ENCODE measurements around the gene SLC5A11.

Gene SLC5A11

DNA sequence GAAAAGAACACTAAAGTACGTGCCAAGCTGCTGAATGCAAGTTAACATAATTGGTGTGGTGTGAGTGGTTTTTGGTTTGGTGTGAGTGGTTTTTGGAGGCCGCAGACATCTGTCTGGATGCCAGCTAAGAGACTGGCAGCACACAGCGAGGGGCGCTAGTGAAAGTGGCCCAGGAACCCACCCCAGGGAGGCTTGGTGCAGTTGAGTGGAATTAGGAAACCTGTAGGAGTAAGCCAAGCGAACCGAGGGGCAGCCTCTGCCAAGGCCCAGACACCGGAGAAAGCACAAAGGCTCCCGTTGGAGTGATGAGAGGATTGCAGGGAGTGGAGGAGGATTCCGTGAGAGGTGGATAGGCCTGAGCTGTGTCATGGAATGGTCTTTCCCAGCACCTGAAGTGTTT, 24.6 kb upstream of the SLC5A11 start:
- no peak overlapping the region for H3K4me3 ChIP-seq (ENCODE audit: low read depth, low read length)
- peaks cover 84% of the 10 kb centered on the region for H3K36me3 ChIP-seq

DNA sequence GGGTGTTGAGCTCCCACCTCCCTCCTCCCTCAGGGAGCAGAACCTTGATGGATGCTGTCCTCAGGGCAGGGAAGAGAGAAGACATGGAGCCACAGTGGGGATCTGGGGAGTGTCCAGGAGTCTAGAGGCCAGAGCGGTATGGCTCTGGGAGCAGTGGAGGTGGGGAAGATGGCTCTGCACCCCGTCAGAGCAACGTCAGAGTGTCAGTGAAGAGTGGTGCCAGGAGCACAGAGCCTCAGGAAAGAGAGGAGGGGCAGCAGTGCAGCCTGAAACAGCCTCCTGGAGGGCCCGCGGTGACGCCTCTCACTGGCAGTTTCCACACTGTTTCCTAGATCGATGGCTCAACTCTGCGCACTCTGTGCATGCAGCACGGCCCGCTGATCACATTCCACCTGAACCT, 23.2 kb upstream of the SLC5A11 start:
- no peak for DNase-seq
- Histone ChIP-seq H3K27me3 (ENCODE audit: insufficient read depth, low read depth, severe bottlenecking) (no peaks in the 10 kb centered on the region), H3K27ac (no peak overlapping the region), H3K36me3 (peaks cover 82% of the 10 kb centered on the region), H3K4me3 (ENCODE audit: low read depth, low read length) (no peak overlapping the region), H3K9me3 (ENCODE audit: severe bottlenecking) (no peaks in the 10 kb centered on the region)
- TF ChIP-seq, protein P1, sequence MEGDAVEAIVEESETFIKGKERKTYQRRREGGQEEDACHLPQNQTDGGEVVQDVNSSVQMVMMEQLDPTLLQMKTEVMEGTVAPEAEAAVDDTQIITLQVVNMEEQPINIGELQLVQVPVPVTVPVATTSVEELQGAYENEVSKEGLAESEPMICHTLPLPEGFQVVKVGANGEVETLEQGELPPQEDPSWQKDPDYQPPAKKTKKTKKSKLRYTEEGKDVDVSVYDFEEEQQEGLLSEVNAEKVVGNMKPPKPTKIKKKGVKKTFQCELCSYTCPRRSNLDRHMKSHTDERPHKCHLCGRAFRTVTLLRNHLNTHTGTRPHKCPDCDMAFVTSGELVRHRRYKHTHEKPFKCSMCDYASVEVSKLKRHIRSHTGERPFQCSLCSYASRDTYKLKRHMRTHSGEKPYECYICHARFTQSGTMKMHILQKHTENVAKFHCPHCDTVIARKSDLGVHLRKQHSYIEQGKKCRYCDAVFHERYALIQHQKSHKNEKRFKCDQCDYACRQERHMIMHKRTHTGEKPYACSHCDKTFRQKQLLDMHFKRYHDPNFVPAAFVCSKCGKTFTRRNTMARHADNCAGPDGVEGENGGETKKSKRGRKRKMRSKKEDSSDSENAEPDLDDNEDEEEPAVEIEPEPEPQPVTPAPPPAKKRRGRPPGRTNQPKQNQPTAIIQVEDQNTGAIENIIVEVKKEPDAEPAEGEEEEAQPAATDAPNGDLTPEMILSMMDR (IDR thresholded peaks at IDR 0.05; ENCODE audit: low read depth, low read length) = no peak

More for the DNA sequence above, 24.6 kb upstream of the SLC5A11 start:
- Histone ChIP-seq H3K27me3 (ENCODE audit: insufficient read depth, low read depth, severe bottlenecking) (no peaks in the 10 kb centered on the region), H3K27ac (no peak overlapping the region; the same call in 1 of the 2 replicates), H3K9me3 (ENCODE audit: severe bottlenecking) (no peaks in the 10 kb centered on the region)
- TF ChIP-seq, protein P1 (IDR thresholded peaks at IDR 0.05; ENCODE audit: low read depth, low read length) = no peak
- no peak for DNase-seq

DNA sequence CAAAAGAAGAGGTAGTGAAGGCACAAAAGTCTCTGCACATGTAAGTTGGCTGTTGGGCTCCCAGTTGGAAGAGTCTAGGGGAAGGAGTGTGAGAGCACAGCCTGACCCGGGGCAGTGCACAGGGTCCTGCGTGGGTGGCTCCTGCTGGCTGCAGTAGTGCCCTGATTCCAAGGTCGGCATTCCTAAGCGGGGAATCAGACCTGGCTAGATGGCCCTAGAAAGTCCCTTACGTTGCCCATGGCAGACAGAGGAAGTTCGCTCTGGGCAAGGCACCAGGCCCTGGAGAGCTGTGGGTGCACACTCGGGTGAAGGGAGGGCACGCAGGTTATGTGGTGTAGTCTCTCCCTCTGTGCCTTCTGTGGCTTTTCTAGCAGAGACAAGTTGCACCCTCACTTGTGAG, 22.8 kb upstream of the SLC5A11 start:
- H3K4me3 ChIP-seq (ENCODE audit: low read depth, low read length) = no peak overlapping the region
- H3K27ac ChIP-seq = no peak overlapping the region
- TF ChIP-seq, protein P1 (IDR thresholded peaks at IDR 0.05; ENCODE audit: low read depth, low read length) = no peak
- no peaks in the 10 kb centered on the region for H3K9me3 ChIP-seq (ENCODE audit: severe bottlenecking)
- no peaks in the 10 kb centered on the region for H3K27me3 ChIP-seq (ENCODE audit: insufficient read depth, low read depth, severe bottlenecking)
- peaks cover 81% of the 10 kb centered on the region for H3K36me3 ChIP-seq
- DNase-seq = no peak

DNA sequence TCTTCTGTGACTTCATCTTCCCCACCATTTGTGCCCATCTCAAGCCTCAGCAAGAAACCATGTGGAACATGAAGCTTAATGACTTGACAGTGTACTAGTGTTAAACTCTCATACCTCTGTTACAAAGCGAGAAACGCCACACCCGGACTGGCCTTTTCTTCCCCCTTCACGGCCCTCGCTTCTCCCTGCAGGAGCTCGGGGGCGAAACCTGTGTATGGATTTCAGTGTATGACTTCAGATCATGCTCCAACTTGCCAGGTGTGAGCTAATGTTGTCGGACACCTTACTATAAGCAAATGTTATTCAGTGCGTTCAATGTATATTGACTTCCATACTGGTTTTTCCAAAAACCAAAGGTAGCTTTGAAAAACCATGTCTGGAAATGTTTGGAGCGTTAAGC, 20.1 kb upstream of the SLC5A11 start:
- no peaks in the 10 kb centered on the region for H3K9me3 ChIP-seq (ENCODE audit: severe bottlenecking)
- H3K36me3 ChIP-seq = peaks cover 56% of the 10 kb centered on the region

DNA sequence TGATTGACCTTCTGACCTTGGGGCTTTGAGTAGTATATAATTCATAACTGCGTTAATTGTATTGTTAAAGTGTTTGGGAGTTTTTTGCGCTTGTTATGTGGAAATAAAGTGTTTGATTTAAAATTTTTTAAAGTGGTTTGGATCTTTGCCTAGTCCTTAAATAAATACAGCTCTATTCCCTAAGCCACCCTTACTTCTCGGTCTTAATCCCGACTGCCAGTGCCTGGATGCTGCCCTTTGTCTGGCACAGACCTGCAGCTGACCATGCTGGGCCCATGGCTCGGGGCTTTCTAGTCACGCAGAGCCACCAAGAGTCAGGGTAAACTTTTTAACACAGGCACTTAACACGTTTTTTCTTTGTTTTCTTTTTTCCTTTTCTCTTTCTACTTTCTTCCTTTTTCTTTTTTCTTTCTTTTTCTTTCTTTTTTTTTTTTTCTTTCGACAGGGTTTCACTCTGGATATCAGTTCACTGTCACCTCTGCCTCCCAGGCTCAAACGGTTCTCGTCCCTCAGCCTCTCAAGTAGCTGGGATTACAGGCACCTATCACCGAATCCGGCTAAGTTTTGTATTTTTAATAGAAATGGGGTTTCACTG, 19.6 kb upstream of the SLC5A11 start:
- Histone ChIP-seq H3K27me3 (ENCODE audit: insufficient read depth, low read depth, severe bottlenecking) (no peaks in the 10 kb centered on the region), H3K36me3 (peaks cover 51% of the 10 kb centered on the region), H3K9me3 (ENCODE audit: severe bottlenecking) (no peaks in the 10 kb centered on the region), H3K27ac (no peak overlapping the region), H3K4me3 (ENCODE audit: low read depth, low read length) (no peak overlapping the region)
- TF ChIP-seq, protein P1 (IDR thresholded peaks at IDR 0.05; ENCODE audit: low read depth, low read length) = no peak
- DNase-seq = no peak

More for the DNA sequence above, 20.1 kb upstream of the SLC5A11 start:
- H3K27ac ChIP-seq = no peak overlapping the region
- no peaks in the 10 kb centered on the region for H3K27me3 ChIP-seq (ENCODE audit: insufficient read depth, low read depth, severe bottlenecking)
- TF ChIP-seq, protein P1 (IDR thresholded peaks at IDR 0.05; ENCODE audit: low read depth, low read length) = no peak
- H3K4me3 ChIP-seq (ENCODE audit: low read depth, low read length) = no peak overlapping the region
- DNase-seq = no peak

Measured in WERI-Rb-1 (cell line).